Activated CD8-positive, alpha-beta memory T cell treated with anti-CD3 and anti-CD28 coated beads for 36 hours (primary cell): ENCODE data around the gene MRPS10. TPM values are rescaled to one million over a fixed set of nuclear protein-coding genes. Genes with fewer than 3 reads are reported as not detected.
"Not testable (repeated sequence)": the region's sequence is repeated elsewhere in the genome, so short reads cannot be mapped to it uniquely, and the experiment has no call there.

Source experiments
- CTCF ChIA-PET: fragments of 350-600 bp; sonication (Branson Sonifier 250); formaldehyde crosslinking; loops from one replicate; lab custom pipeline; 2021; ENCODE audit warnings: antibody characterized with exemption; lab: Charles Lee
- POLR2A ChIA-PET: fragments of 350-600 bp; sonication (Branson Sonifier 250); formaldehyde crosslinking; loops from one replicate; lab custom pipeline; 2021; ENCODE audit warnings: antibody characterized with exemption; lab: Charles Lee
- total RNA-seq, 2 experiments: library from RNA; stranded (reverse); gene quantifications; one replicate each; pipeline ENCODE4 v1.2.3, GENCODE V29; 2021

MRPS10 gene
- total RNA-seq, 2 experiments from 2014 or later: 49.2 to 53.2 TPM

GRCh38 chr6:42193491-42193894 lies 24.2 kb downstream of the MRPS10 start:
- ChIA-PET CTCF (interaction anchor here (1.3 kb wide), 1 partner anchor 354 kb away, joined by 3 read pairs; no protein-coding TSS in a partner anchor), POLR2A (no interaction called here)

GRCh38 chr6:42192385-42192784 lies 25.3 kb downstream of the MRPS10 start:
- ChIA-PET POLR2A (interaction anchor here (0.7 kb wide), 1 partner anchor 173 kb away, joined by 6 read pairs; no protein-coding TSS in a partner anchor), CTCF (interaction anchor here (0.7 to 1.3 kb wide), 2 partner anchors 337 to 355 kb away, joined by 3 read pairs; no protein-coding TSS in a partner anchor)

- CTCF ChIA-PET: interaction anchor here (0.6 to 1.2 kb wide), 2 partner anchors 29 to 85 kb away, joined by 3 to 5 read pairs; no protein-coding TSS in a partner anchor
Measured at GRCh38 chr6:42190554-42191183, 27.0 kb downstream of the MRPS10 start.

GRCh38 chr6:42188406-42188805 lies 29.3 kb downstream of the MRPS10 start:
- CTCF ChIA-PET: interaction anchor here (0.9 kb wide), 1 partner anchor 112 kb away, joined by 3 read pairs; no protein-coding TSS in a partner anchor

More at GRCh38 chr6:42190554-42191183, 27.0 kb downstream of the MRPS10 start:
- POLR2A ChIA-PET: no interaction called here

GRCh38 chr6:42185597-42185996 lies 32.1 kb downstream of the MRPS10 start:
- ChIA-PET POLR2A (no interaction called here), CTCF (no interaction called here)

More at GRCh38 chr6:42188406-42188805, 29.3 kb downstream of the MRPS10 start:
- POLR2A ChIA-PET: no interaction called here

- ChIA-PET POLR2A (interaction anchor here (0.6 kb wide), 1 partner anchor 289 kb away, joined by 3 read pairs; the partner anchor contains the start of gene USP49), CTCF (no interaction called here)
Measured at GRCh38 chr6:42184475-42184874, 33.2 kb downstream of the MRPS10 start.

GRCh38 chr6:42182101-42182500 lies 35.6 kb downstream of the MRPS10 start:
- ChIA-PET POLR2A (interaction anchor here (0.6 kb wide), 1 partner anchor 16 kb away, joined by 6 read pairs; no protein-coding TSS in a partner anchor), CTCF (no interaction called here)

GRCh38 chr6:42179945-42180313 lies 37.7 kb downstream of the MRPS10 start:
- CTCF ChIA-PET: interaction anchor here (1.9 kb wide), 1 partner anchor 12 kb away, joined by 4 read pairs; no protein-coding TSS in a partner anchor
- POLR2A ChIA-PET: interaction anchor here (0.6 kb wide), 1 partner anchor 100 kb away, joined by 4 read pairs; no protein-coding TSS in a partner anchor

- CTCF ChIA-PET: interaction anchor here (1.9 kb wide), 1 partner anchor 11 kb away, joined by 4 read pairs; no protein-coding TSS in a partner anchor
- POLR2A ChIA-PET: interaction anchor here (0.6 kb wide), 1 partner anchor 100 kb away, joined by 4 read pairs; no protein-coding TSS in a partner anchor
Measured at GRCh38 chr6:42179261-42179944, 38.3 kb downstream of the MRPS10 start.

- ChIA-PET CTCF (interaction anchor here (0.6 to 1.9 kb wide), 2 partner anchors 10 to 135 kb away, joined by 4 read pairs; no protein-coding TSS in a partner anchor), POLR2A (interaction anchor here (0.5 kb wide), 1 partner anchor 94 kb away, joined by 4 read pairs; no protein-coding TSS in a partner anchor)
Measured at GRCh38 chr6:42177514-42178364, 39.9 kb downstream of the MRPS10 start.

GRCh38 chr6:42176981-42177380 lies 40.7 kb downstream of the MRPS10 start:
- ChIA-PET CTCF (interaction anchor here (0.6 kb wide), 1 partner anchor 135 kb away, joined by 4 read pairs; no protein-coding TSS in a partner anchor), POLR2A (no interaction called here)

GRCh38 chr6:42175860-42176259 lies 41.8 kb downstream of the MRPS10 start:
- ChIA-PET CTCF (interaction anchor here (0.7 kb wide), 1 partner anchor 121 kb away, joined by 3 read pairs; no protein-coding TSS in a partner anchor), POLR2A (no interaction called here)

GRCh38 chr6:42173101-42173500 lies 44.6 kb downstream of the MRPS10 start, which contains the start of gene GUCA1A:
TSS of gene GUCA1A (plus strand) at chr6:42173364. CDS start at chr6:42173614, 250 bp downstream.
- CTCF ChIA-PET: no interaction called here
- POLR2A ChIA-PET: no interaction called here

GRCh38 chr6:42171813-42172581 lies 45.7 kb downstream of the MRPS10 start:
- POLR2A ChIA-PET: no interaction called here
- CTCF ChIA-PET: no interaction called here

- CTCF ChIA-PET: interaction anchor here (0.6 to 1.7 kb wide), 4 partner anchors 52 to 120 kb away, joined by 3 to 7 read pairs (median 4); partner anchors contain the start of gene TAF8
- POLR2A ChIA-PET: not testable (repeated sequence)
Measured at GRCh38 chr6:42169780-42170179, 47.9 kb downstream of the MRPS10 start.

- POLR2A ChIA-PET: no interaction called here
- CTCF ChIA-PET: interaction anchor here (0.5 to 1.9 kb wide), 9 partner anchors 10 to 407 kb away, joined by 3 to 7 read pairs (median 3); partner anchors contain the start of genes PRICKLE4 and TAF8
Measured at GRCh38 chr6:42168650-42169049, 49.0 kb downstream of the MRPS10 start.

GRCh38 chr6:42166444-42167141 lies 51.1 kb downstream of the MRPS10 start:
- POLR2A ChIA-PET: interaction anchor here (0.6 kb wide), 1 partner anchor 15 kb away, joined by 6 read pairs; no protein-coding TSS in a partner anchor

More at GRCh38 chr6:42166444-42167141, 51.1 kb downstream of the MRPS10 start:
- CTCF ChIA-PET: interaction anchor here (0.9 to 1.2 kb wide), 4 partner anchors 63 to 381 kb away, joined by 3 read pairs; no protein-coding TSS in a partner anchor
